B cell (primary cell): ENCODE results near the gene RPL34. TPM values are rescaled to one million over a fixed set of nuclear protein-coding genes. Genes with fewer than 3 reads are reported as not detected.
"Not testable (repeated sequence)": the region's sequence is repeated elsewhere in the genome, so short reads cannot be mapped to it uniquely, and the experiment has no call there.

Source experiments
- ATAC-seq: fragments of 200-7000 bp; cut with Tn5 transposase; one replicate; pipeline ENCODE4 v1.10.0; 2021; ENCODE audit warnings: low read depth, mild to moderate bottlenecking, moderate number of reproducible peaks, moderate library complexity
- CTCF ChIA-PET: fragments of 350-600 bp; sonication (Branson Sonifier 250); formaldehyde crosslinking; loops from one replicate; lab custom pipeline; 2021; ENCODE audit warnings: antibody characterized with exemption, inconsistent platforms; lab: Charles Lee
- POLR2A ChIA-PET: fragments of 350-600 bp; sonication (Branson Sonifier 250); formaldehyde crosslinking; loops from one replicate; lab custom pipeline; 2021; ENCODE audit warnings: antibody characterized with exemption; lab: Charles Lee
- DNase-seq: peaks from one replicate; pipeline ENCODE4 v3.0.0; 2013
- H2AFZ ChIP-seq: 2 replicates; pipeline ENCODE4 v1.6.1; 2012; ENCODE audit warnings: mild to moderate bottlenecking, low read depth, low read length; ENCODE audit not compliant: insufficient read depth, poor library complexity, severe bottlenecking
- H3K27ac ChIP-seq, 2 donors: 1 replicate in 1 of 2; 2 replicates in 1 of 2; pipeline ENCODE4 v1.5.1; 2012 to 2013; ENCODE audit warnings: low read length in 2 of 2, mild to moderate bottlenecking in 2 of 2, moderate library complexity in 1 of 2
- H3K27me3 ChIP-seq, 4 experiments: fragments of 200-600 bp in 1 of 4; sonication (generic) in 1 of 4; replicated peaks in 1 of 4; 1 replicate in 2 of 4; 2 replicates in 2 of 4; pipeline versions ENCODE4 v1.6.1 to v1.7.0; 2013 to 2016; ENCODE audit warnings: low read length in 3 of 4, mild to moderate bottlenecking in 2 of 4, mixed read lengths in 1 of 4, moderate library complexity in 1 of 4; ENCODE audit not compliant: insufficient read depth in 4 of 4, control insufficient read depth in 3 of 4; ENCODE audit errors: control extremely low read depth in 1 of 4
- H3K36me3 ChIP-seq, 2 experiments: replicated peaks in 1 of 2; 1 replicate in 1 of 2; 2 replicates in 1 of 2; pipeline versions ENCODE4 v1.6.1 to v1.7.1; 2013; ENCODE audit warnings: low read length in 1 of 2; ENCODE audit not compliant: insufficient read depth in 2 of 2, control insufficient read depth in 1 of 2; ENCODE audit errors: control extremely low read depth in 1 of 2, extremely low read depth in 1 of 2
- H3K4me1 ChIP-seq, 2 donors: fragments of 200-600 bp in 1 of 2; sonication (generic) in 1 of 2; 1 replicate in 1 of 2; 2 replicates in 1 of 2; pipeline versions ENCODE4 v1.5.1 to v1.6.1; 2013 to 2017; ENCODE audit warnings: low read length in 2 of 2; ENCODE audit not compliant: control insufficient read depth in 2 of 2, insufficient read depth in 2 of 2
- H3K4me2 ChIP-seq: replicated peaks from 2 replicates; pipeline ENCODE3; 2012; ENCODE audit warnings: mild to moderate bottlenecking, low read depth, low read length; ENCODE audit not compliant: poor library complexity, severe bottlenecking
- H3K4me3 ChIP-seq, 5 experiments: fragments of 200-600 bp in 1 of 5; sonication (generic) in 1 of 5; 1 replicate in 3 of 5; 2 replicates in 2 of 5; pipeline versions ENCODE4 v1.5.1 to v1.7.0; 2011 to 2016; ENCODE audit warnings: low read length in 4 of 5, mild to moderate bottlenecking in 4 of 5, low read depth in 2 of 5, control low read depth in 1 of 5, moderate library complexity in 1 of 5; ENCODE audit not compliant: insufficient read depth in 1 of 5; ENCODE audit errors: control extremely low read depth in 1 of 5, extremely low read depth in 1 of 5
- H3K79me2 ChIP-seq: fragments of 200-600 bp; sonication (generic); one replicate; pipeline ENCODE4 v1.6.0; 2016; ENCODE audit warnings: low read length; ENCODE audit not compliant: control insufficient read depth, insufficient read depth
- H3K9ac ChIP-seq: fragments of 200-600 bp; sonication (generic); 2 replicates; pipeline ENCODE4 v1.6.1; 2017; ENCODE audit warnings: mild to moderate bottlenecking, low read length, moderate library complexity
- H3K9me3 ChIP-seq, 3 donors: one replicate each; pipeline versions ENCODE4 v1.6.1 to v1.7.1; 2013; ENCODE audit warnings: low read length in 2 of 3; ENCODE audit not compliant: control insufficient read depth in 2 of 3, insufficient read depth in 1 of 3; ENCODE audit errors: control extremely low read depth in 1 of 3
- H4K20me1 ChIP-seq: 2 replicates; pipeline ENCODE4 v1.6.0; 2012; ENCODE audit warnings: mild to moderate bottlenecking, low read length; ENCODE audit not compliant: insufficient read depth, control insufficient read depth, poor library complexity, severe bottlenecking
- H3K27ac Mint-ChIP-seq: one replicate; pipeline ENCODE4 v1.8.0; 2021; ENCODE audit warnings: mixed read lengths
- H3K27me3 Mint-ChIP-seq: one replicate; pipeline ENCODE4 v1.8.0; 2021; ENCODE audit warnings: mixed read lengths
- H3K4me1 Mint-ChIP-seq: one replicate; pipeline ENCODE4 v1.8.0; 2021; ENCODE audit warnings: mixed read lengths
- H3K4me3 Mint-ChIP-seq: one replicate; pipeline ENCODE4 v1.8.0; 2021; ENCODE audit warnings: mixed read lengths
- H3K9me3 Mint-ChIP-seq: one replicate; pipeline ENCODE4 v1.8.0; 2022; ENCODE audit warnings: mixed read lengths; ENCODE audit not compliant: insufficient read depth
- EZH2 ChIP-seq: IDR thresholded peaks from 2 replicates; pipeline ENCODE4 v1.6.1; 2012; ENCODE audit warnings: borderline replicate concordance, low read depth, mild to moderate bottlenecking, moderate library complexity, low read length; ENCODE audit not compliant: insufficient read depth, poor library complexity, severe bottlenecking
- WGBS: methylation state at CpG from one replicate; pipeline ENCODE4 v1.1.5; 2013; ENCODE audit warnings: missing lambda C conversion rate; ENCODE audit not compliant: insufficient coverage; 5-methylcytosine and 5-hydroxymethylcytosine counted together
- intact Hi-C: fragments of 100-400 bp; cut with micrococcal nuclease; formaldehyde crosslinking; loops from one replicate; pipeline ENCODE4 v1.10.0; 2022
- polyA plus RNA-seq: library from polyadenylated mRNA; depleted of rRNA; stranded (reverse); fragments of >200 nt; gene quantifications from 2 replicates; pipeline ENCODE4 v1.2.3, GENCODE V29; 2012
- total RNA-seq, 2 donors: library from RNA; stranded (reverse); fragments of 120-200 nt in 1 of 2; gene quantifications; 1 replicate in 1 of 2; 2 replicates in 1 of 2; pipeline versions ENCODE4 v1.2.3 to v1.2.4, GENCODE V29; 2013 to 2022
- TF ChIP-seq, protein P1 (sequence below): fragments of 200-600 bp; IDR thresholded peaks from one replicate; pipeline ENCODE4 v1.8.0; 2022; ENCODE audit warnings: antibody characterized with exemption, mild to moderate bottlenecking

Gene RPL34
- total and polyA plus RNA-seq, 2 donors (not counting 1 experiment from before 2014, with no cell fraction given): 2,267 to 4,160 TPM

- H4K20me1 ChIP-seq: no peaks in the 10 kb centered on the region
- no peak overlapping the region for H2AFZ ChIP-seq
- H3K9me3 ChIP-seq: peaks cover 0 to 6% (median 2%) of the 10 kb centered on the region in 3 donors
- Mint-ChIP-seq H3K9me3 (no peaks in the 10 kb centered on the region), H3K27me3 (no peaks in the 10 kb centered on the region), H3K4me3 (no peak overlapping the region), H3K27ac (no peak overlapping the region), H3K4me1 (no peaks in the 10 kb centered on the region)
- H3K27me3 ChIP-seq: no peaks in the 10 kb centered on the region
- no peaks in the 10 kb centered on the region for H3K79me2 ChIP-seq
- POLR2A ChIA-PET: no interaction called here
- DNase-seq (no peak), ATAC-seq (no peak)
- H3K9ac ChIP-seq: no peak overlapping the region
- TF ChIP-seq, protein P1, sequence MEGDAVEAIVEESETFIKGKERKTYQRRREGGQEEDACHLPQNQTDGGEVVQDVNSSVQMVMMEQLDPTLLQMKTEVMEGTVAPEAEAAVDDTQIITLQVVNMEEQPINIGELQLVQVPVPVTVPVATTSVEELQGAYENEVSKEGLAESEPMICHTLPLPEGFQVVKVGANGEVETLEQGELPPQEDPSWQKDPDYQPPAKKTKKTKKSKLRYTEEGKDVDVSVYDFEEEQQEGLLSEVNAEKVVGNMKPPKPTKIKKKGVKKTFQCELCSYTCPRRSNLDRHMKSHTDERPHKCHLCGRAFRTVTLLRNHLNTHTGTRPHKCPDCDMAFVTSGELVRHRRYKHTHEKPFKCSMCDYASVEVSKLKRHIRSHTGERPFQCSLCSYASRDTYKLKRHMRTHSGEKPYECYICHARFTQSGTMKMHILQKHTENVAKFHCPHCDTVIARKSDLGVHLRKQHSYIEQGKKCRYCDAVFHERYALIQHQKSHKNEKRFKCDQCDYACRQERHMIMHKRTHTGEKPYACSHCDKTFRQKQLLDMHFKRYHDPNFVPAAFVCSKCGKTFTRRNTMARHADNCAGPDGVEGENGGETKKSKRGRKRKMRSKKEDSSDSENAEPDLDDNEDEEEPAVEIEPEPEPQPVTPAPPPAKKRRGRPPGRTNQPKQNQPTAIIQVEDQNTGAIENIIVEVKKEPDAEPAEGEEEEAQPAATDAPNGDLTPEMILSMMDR: no peak
- no peak for TF ChIP-seq EZH2
- H3K4me2 ChIP-seq: no peak overlapping the region
- no CpG with 5 or more reads among the region's 1 CpG for WGBS
- no peaks in the 10 kb centered on the region for H3K4me1 ChIP-seq
- intact Hi-C loops: no loop called here
- CTCF ChIA-PET: interaction anchor here (1.0 kb wide), 1 partner anchor 18 kb away, joined by 3 read pairs; no protein-coding TSS in a partner anchor
- no peaks in the 10 kb centered on the region for H3K36me3 ChIP-seq
- no peak overlapping the region for H3K27ac ChIP-seq
- H3K4me3 ChIP-seq: no peak overlapping the region
These were observed 29.6 kb upstream of the RPL34 start for GRCh38 chr4:108590776-108591175.

- Histone ChIP-seq H3K4me2 (no peak overlapping the region), H3K27ac (no peak overlapping the region), H3K36me3 (no peaks in the 10 kb centered on the region), H3K9ac (no peak overlapping the region), H3K4me3 (no peak overlapping the region), H2AFZ (no peak overlapping the region), H4K20me1 (no peaks in the 10 kb centered on the region), H3K79me2 (no peaks in the 10 kb centered on the region), H3K27me3 (no peaks in the 10 kb centered on the region), H3K4me1 (no peaks in the 10 kb centered on the region), H3K9me3 (peaks cover 0 to 8% (median 2%) of the 10 kb centered on the region in 3 donors)
- Mint-ChIP-seq H3K4me1 (no peaks in the 10 kb centered on the region), H3K4me3 (no peak overlapping the region), H3K27me3 (no peaks in the 10 kb centered on the region), H3K27ac (no peak overlapping the region), H3K9me3 (no peaks in the 10 kb centered on the region)
- no peak for DNase-seq
- no peak for ATAC-seq
- ChIA-PET POLR2A (no interaction called here), CTCF (interaction anchor here (0.9 kb wide), 1 partner anchor 20 kb away, joined by 3 read pairs; no protein-coding TSS in a partner anchor)
- intact Hi-C loops: no loop called here
- no CpG with 5 or more reads among the region's 2 CpGs for WGBS
- TF ChIP-seq, protein P1: no peak
- no peak for TF ChIP-seq EZH2
These were observed 27.7 kb upstream of the RPL34 start for GRCh38 chr4:108592674-108592986.

- DNase-seq, H3K36me3 ChIP-seq, H3K79me2 ChIP-seq, H3K4me1 Mint-ChIP-seq, H3K27ac Mint-ChIP-seq, POLR2A ChIA-PET, intact Hi-C loops, H3K4me1 ChIP-seq, H3K27ac ChIP-seq, H3K4me3 ChIP-seq, H3K9ac ChIP-seq, H3K27me3 Mint-ChIP-seq, H2AFZ ChIP-seq, H3K4me3 Mint-ChIP-seq, H3K4me2 ChIP-seq, ATAC-seq, H3K27me3 ChIP-seq, H4K20me1 ChIP-seq, H3K9me3 Mint-ChIP-seq, H3K9me3 ChIP-seq: not testable (repeated sequence)
- CTCF ChIA-PET: interaction anchor here (0.5 kb wide), 1 partner anchor 22 kb away, joined by 4 read pairs; no protein-coding TSS in a partner anchor
- WGBS: 96% methylated on average over 21 of the region's 21 CpGs
These were observed 26.1 kb upstream of the RPL34 start for GRCh38 chr4:108594296-108594695.
